ENCODE results near the gene CEACAM1.
"Not testable (repeated sequence)": the region's sequence is repeated elsewhere in the genome, so short reads cannot be mapped to it uniquely, and the experiment has no call there.

CEACAM1 gene

DNA sequence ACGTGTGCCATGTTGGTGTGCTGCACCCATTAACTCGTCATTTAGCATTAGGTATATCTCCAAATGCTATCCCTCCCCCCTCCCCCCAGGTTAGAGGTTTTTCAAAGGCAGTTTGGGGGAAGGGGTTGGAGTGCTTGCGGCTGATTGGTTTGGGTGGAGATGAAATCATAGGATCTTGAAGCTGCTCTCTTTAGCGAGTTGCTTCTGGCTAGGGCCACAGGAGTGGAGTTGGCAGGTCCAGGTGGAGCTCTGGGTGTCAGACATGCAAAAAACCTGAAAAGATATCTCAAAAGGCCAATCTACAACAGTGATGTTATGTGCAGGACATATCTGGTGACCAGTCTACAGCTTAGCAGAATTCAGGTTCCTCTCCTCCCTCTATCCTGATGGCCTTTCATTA is 52.9 kb downstream of the CEACAM1 start:
- no peak for DNase-seq (ENCODE audit: low read depth, low spot score)

DNA sequence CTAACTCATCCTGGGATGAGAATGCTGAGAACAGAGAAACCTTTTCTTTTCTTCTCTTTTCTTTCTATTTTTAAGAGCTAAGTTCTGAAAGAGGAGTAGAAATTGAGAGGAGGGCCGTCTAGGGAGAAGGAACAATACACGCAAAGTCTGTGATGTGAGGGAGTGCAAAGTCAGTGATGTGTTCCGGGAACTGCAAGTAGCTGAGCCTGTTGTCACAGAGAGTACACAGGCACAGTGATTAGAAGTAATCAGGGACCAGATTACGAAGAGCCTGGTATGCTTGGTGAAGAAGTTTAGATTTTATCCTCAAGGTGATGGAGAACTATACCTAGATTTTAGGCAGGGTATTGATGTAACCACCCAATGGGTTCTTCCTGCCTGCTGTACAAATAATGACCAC is 53.5 kb downstream of the CEACAM1 start:
- no peak for DNase-seq (ENCODE audit: low read depth, low spot score)

DNA sequence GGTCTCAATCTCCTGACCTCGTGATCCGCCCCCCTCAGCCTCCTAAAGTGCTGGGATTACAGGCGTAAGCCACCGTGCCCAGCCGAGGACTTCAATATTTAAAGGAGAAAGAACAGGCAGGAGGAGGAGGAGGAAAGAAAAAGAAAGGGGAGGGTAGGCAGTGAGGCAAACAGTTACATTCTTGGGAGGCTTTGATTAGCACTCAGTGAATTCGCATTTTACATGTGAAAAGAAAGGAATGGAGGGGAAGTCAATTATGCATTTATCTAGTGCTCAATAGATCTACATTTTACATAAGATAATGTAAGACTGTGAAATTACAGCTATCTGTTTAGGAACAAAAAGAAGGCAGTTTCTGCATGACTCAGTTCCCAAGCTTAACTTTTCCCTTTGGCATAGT is 54.6 kb downstream of the CEACAM1 start:
- DNase-seq (ENCODE audit: low read depth, low spot score), result no peak

DNA sequence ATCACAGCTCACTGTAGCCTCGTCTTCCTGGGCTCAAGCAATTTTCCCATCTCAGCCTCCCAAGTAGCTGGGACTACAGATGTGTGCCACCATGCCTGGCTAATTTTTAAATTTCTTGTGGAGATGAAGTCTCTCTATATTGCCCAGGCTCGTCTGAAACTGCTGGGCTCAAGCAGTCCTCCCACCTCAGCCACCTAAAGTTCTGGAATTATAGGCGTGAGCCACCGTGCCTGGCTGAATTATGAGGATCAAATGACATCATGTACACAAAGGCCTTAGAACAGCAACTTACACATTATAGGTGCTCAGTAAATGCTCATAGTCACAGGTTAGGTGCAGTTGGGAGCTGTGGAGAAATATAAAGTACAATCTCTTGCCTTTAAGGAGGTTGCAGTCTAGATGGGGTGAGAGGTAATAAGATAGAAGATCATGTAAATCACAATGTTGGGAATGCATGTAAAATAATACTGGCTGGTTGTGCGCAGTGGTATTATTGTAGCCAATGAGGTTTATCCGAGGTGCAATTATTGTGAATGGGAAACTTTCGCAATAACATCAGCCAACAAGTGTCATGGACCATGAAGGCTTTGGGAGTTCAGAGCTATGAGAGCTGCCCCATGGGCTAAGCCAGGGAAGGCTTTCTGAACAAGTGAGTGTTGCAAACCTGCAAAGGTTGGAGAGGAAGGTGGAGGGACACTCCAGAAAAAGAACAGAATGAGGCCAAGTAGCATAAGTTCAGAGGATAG is 55.7 kb downstream of the CEACAM1 start:
- DNase-seq (ENCODE audit: low read depth, low spot score), result no peak

DNA sequence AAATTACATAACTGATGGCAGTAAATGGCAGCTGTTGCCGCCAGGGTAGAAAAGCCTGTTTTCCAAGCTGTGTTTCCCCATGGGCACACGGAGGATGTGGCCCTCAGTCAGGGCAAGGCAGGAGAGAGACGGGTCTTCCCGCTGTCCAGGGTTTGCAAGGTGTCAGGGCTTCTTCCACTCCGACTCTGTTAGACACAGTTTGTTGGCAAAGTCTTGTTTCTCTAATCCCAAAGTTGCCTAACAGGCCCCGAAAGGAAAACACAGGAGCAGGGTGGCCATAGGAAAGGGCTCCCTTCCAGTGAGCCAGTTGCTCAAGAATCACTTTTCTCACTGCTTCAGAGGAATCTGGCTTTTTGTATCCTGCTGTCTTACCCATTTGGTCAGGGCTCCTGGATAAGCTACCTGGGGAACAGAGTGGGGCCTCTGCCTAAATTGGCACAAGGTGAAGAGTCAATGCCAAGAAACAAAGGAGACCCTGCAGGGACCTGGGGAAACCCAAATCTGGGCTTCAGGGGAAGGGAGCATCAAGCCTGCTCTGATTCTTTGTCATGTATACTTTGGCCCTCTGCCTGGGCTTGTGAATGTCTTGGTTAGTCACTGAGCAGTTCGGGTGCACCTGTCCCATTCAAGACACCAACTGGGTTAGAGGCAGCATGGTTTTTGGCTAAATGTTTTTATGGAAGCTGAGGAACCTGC is 56.6 kb downstream of the CEACAM1 start:
- DNase-seq (ENCODE audit: low read depth, low spot score), result no peak

DNA sequence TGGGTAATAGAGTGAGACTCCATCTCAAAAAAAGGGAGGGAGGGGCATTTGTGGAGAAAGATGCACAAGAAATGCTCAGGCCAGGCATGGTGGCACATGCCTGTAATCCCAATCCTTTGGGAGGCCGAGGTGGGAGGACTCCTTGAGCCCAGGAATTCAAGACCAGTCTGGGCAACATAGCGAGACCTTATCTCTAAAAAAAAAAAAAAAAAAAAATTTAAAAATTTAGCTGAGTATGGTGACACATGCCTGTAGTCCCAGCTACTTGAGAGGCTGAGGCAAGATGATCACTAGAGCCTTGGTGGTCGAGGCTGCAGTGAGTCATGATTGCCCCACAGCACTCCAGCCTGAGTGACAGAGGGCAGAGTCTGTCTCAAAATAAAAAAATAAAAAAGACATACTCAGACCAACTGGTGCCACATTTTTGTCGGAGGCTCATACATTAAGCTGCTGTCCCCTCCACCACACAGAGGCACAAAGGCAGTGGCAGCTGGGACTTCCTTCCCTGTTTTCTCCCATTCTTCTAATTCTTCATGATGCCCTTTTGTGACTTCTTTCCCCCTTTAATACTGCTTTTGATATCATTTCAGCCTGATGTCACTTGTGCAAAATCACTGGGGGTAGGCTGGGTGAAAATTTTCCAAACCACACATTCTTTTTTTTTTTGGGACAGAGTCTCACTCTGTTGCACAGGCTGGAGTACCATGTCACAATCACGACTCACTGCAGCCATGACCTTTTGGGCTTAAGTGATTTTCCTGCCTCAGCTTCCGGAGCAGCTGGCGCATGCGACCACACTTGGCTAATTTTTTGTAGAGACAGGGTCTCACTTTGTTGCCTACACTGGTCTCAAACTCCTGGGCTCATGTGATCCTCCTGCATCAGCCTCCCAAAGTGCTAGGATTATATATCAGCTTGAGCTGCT is 58.7 kb downstream of the CEACAM1 start:
- no peak for DNase-seq (ENCODE audit: low read depth, low spot score)

DNA sequence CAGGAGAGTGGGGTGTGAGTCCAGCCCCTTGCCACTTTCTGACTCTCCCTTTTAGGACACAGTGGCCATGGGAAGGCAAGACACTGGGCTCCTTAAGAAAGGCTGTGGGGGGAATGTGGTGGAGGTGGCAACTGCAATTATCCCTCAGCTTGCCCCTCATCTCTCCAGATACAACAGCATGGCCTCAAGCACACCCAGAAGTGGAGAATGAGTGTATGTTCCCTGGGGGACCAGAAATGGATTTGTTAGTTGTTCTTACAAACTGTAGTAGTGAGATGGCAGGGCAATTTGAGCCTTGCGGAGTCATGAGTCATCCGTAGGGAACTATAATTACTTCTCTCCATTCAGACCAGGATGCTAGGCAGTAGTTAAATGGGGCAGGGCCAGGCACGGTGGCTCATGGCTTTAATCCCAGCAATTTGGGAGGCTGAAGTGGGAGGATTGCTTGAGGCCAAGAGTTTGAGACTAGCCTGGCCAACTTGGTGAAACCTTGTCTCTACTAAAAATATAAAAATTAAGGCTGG is 59.9 kb downstream of the CEACAM1 start:
- DNase-seq (ENCODE audit: low read depth, low spot score), result peak; percentile 37

DNA sequence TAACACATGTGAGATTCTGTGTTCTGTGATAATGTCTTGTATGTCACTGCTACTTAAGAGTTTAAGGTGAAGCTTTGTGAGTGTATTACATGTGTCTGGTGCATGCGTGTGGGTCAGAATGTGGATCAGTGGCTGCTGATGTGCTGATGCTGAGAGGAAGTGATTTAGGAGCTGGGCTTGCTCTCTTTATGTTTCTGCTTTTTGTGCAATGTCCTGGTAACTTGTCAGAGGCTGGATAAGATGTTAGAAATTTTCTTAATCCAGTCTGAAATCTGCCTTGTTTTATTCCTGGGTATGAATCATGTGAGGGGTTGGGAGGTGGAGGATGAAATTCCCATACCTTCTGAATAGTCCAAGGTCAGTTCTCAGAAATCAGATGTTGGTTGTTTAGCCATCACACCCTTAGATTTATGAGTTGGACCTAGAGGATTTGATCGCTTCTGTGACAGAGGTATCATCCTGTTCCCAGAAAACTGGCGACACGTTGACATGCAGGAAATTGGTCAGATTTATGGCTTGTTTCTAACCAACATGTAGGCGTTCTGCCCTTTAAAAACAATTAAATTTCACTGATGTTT is 61.0 kb downstream of the CEACAM1 start:
- DNase-seq (ENCODE audit: low read depth, low spot score), result no peak

DNA sequence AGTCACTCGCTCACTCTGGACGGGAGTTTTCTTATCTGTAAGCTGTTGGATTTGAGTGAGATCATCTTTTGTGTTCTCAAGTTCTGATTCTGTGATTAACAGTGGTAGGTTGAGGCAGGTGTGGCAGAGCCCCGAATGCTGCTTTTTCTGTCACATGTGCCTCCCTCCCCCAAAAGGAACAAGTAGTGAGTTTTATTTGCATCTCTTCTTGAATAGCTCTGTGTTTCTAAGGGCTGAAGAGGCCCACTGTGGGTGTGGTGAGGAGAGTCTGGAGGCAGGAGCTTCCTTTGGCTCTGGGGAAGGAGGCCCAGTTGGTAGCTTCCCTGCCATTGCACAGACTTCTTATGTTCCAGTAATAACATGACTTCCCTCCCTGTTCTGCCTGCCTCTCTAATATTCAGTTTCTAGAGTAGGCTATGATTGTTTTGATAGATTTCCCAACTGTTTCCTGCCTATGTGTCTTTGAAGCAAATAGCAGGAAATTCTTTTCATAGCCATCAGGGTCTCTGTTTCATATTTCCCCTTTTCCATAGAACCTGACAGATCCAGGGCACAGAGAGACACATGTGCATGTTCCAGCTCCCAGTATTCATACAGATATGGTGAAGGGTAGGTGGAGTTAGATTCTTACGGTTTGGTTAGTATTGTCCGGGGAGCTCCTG is 61.6 kb downstream of the CEACAM1 start:
- DNase-seq (ENCODE audit: low read depth, low spot score), result no peak

DNA sequence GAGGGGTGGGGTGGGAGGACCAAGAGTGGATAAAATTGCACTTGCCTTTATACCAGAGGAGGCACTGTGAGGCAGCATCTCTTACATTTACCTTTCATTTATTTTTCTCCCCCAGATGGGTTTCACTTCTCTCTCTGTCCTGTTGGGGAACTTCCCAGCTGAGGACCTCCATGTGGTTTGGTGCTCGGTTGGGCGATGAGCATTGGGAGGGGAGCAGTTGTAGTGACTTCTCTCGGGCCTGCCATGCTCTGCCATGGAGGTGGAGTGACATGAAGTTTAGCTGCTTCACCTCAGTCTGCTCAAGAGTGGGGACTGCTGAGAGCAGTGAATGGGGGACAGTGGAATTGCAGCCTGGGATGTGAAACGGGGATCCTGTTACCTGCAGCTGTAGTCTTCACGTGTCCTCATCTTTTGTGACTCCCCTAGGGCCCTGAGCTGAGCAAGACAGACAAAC is 62.4 kb downstream of the CEACAM1 start:
- no peak for DNase-seq (ENCODE audit: low read depth, low spot score)

DNA sequence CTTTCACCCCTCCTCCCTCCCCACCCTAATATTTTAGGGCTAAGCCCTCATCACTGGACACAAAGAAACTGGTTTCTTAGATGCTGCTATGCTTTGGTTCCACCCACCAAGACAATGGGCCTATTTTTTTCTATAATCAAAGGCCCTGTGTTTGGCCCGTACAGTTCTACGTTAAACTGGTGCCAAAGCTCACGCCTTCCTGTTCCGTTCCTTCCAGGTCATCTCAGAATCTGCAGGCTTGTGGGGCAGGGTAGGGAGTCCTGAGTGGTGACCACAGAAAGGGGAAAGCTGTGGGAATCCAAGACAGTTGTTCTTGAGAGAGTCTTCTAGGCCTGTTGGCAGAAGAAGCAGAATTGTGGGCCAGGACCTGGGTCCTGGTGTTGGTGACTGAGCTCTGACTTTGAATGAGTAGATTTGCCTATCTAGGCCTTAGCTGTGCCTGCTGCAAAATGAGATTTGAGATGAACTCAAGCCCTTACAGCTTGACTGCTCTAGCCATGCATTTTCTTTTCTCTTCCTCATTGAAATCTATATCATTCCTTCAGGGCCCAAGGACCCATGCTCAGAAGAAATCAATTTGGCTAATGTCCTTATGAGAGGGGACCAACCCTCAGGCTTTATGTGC is 66.5 kb downstream of the CEACAM1 start:
- no peak for DNase-seq (ENCODE audit: low read depth, low spot score)

DNA sequence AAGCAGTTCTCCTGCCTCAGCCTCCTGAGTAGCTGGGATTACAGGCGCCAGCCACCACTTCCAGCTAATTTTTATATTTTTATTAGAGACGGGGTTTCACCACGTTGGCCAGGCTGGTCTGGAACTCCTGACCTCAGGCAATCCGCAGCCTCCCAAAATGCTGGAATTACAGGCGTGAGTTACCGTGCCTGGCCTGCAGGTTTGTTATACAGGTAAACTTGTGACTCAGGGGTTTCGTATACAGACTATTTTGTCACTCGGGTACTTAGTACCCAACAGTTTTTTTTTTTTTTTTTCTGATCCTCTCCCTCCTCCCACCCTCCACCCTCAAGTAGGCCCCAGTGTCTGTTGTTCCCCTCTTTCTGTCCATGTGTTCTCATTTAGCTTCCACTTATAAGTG is 67.0 kb downstream of the CEACAM1 start:
- not testable (repeated sequence) for DNase-seq (ENCODE audit: low read depth, low spot score)

DNA sequence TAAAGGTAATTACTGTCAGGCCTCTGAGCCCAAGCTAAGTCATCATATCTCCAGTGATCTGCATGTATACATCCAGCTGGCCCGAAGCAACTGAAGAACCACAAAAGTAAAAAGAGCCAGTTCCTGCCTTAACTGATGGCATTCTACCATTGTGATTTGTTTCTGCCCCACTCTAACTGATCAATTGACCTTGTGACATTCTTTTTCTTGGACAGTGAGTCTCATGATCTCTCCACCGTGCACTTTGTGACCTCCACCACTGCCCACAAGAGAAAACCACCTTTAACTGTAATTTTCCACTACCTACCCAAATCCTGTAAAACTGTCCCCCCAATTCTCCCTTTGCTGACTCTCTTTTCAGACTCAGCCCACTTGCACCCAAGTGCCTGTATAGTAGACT is 68.4 kb downstream of the CEACAM1 start:
- no peak for DNase-seq (ENCODE audit: low read depth, low spot score)

All from brain pericyte (primary cell).